Activated gamma-delta T cell (primary cell): ENCODE results near the gene APC2.

ENCODE experiments used
- DNase-seq: peaks from one replicate; lab custom pipeline; 2025; lab: John Stamatoyannopoulos, UW

Gene APC2

GRCh38 chr19:1481893-1482360 lies 32.0 kb downstream of the APC2 start:
- DNase-seq = no peak

GRCh38 chr19:1482361-1483130 lies 32.6 kb downstream of the APC2 start:
- no peak for DNase-seq

GRCh38 chr19:1483131-1483978 lies 33.4 kb downstream of the APC2 start:
- no peak for DNase-seq

- no peak for DNase-seq
Measured at GRCh38 chr19:1483979-1484428, 34.1 kb downstream of the APC2 start.

- no peak for DNase-seq
Measured at GRCh38 chr19:1486720-1487575, 37.0 kb downstream of the APC2 start.

- DNase-seq = no peak
Measured at GRCh38 chr19:1487576-1488281, 37.8 kb downstream of the APC2 start.

- no peak for DNase-seq
Measured at GRCh38 chr19:1488282-1488601, 38.3 kb downstream of the APC2 start.

- DNase-seq = no peak
Measured at GRCh38 chr19:1489463-1490310, 39.8 kb downstream of the APC2 start.

- peak; percentile 89 for DNase-seq
Measured at GRCh38 chr19:1490311-1491113, 40.6 kb downstream of the APC2 start, which contains the start of gene PCSK4. PCSK4 (minus strand) TSS chr19:1490350; CDS start chr19:1490346, 4 bp downstream.

GRCh38 chr19:1491114-1491848 lies 41.4 kb downstream of the APC2 start, which contains the start of gene REEP6:
REEP6 (plus strand) TSS chr19:1491181; CDS start chr19:1491270, 89 bp downstream.
- no peak for DNase-seq

- DNase-seq = no peak
Measured at GRCh38 chr19:1491849-1492170, 41.9 kb downstream of the APC2 start.

- DNase-seq = no peak
Measured at GRCh38 chr19:1492474-1493006, 42.6 kb downstream of the APC2 start.

- no peak for DNase-seq
Measured at GRCh38 chr19:1494115-1494815, 44.3 kb downstream of the APC2 start.

GRCh38 chr19:1495051-1495798 lies 45.3 kb downstream of the APC2 start:
- no peak for DNase-seq

GRCh38 chr19:1495799-1496713 lies 46.1 kb downstream of the APC2 start:
- no peak for DNase-seq
